Glomerular endothelial cell (primary cell): ENCODE measurements around the gene RNU7-1. TPM values are rescaled to one million over a fixed set of nuclear protein-coding genes. Genes with fewer than 3 reads are reported as not detected.

ENCODE experiments used
- DNase-seq: peaks from one replicate; pipeline ENCODE4 v3.0.0-alpha.2; 2011; ENCODE audit warnings: low read depth, low spot score; ENCODE audit errors: extremely low read depth
- total RNA-seq: library from RNA; depleted of rRNA; stranded (reverse); fragments of >200 nt; gene quantifications from 2 replicates; pipeline ENCODE4 v1.2.3, GENCODE V29; 2015

Gene RNU7-1
- total RNA-seq, 1 donor from 2014 or later = not detected

DNA sequence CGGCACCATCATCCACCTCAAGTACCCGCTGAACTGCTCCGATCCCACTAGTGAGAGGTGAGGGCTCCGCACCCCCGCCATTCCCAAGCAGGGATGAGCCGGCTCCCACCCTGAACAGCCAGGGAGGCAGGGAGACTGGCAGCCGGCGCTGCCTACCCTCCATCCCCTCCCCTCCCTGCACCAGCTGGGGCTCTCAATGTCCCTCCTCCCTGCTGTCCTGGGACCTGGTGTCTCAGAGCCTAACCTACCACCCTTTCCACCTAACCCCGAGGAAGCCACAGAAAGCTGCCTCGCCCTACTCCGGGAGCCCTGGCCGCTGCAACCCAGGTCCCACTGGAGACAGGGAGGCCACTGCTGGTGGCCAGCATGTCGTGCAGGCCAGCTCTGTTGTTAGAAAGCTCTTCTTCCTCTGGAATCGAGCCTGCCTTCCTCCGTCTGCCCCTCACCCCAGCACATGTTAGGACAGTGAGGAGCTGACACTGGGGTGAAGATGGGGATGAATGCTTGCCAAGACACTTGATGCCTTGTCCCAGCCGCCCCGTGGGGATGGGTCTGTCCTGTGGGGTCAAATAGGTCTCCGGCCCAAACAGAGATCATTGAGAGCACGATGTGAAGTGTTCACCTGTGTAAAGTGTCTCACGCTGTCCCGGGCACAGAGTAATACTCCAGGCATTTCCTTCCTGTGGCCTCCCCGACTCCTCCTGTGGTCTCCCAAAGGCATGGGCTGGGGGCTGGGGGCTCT lies 8.7 kb downstream of the RNU7-1 start:
- DNase-seq = no peak

DNA sequence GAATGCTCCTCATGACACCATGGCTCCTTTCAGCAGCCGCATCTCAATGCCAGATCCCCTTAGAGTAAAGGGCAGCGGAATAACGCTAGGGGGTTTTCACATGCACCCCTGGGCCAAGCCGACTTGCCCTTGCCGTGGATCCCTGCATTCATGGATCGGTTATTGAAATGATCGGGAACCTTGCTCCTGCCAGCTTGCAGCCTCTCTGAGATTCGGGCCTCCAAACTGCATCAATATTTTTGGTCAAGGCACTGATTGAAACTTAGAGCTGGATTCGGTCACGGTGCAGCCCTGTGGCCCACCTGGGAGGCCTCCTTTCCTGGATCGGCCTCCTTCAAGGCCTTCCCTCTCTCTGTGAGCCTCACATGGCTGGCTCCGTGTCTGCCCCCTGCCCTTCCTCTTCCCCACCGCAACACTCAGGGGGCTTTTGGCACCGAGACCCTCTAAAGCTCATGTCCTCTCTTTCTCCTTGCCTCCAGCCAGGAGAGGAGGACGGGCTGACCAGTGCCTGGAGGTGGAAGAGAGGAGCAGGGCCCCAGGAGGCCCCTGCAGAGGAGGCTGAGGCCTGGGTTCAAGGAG lies 9.3 kb downstream of the RNU7-1 start:
- no peak for DNase-seq

DNA sequence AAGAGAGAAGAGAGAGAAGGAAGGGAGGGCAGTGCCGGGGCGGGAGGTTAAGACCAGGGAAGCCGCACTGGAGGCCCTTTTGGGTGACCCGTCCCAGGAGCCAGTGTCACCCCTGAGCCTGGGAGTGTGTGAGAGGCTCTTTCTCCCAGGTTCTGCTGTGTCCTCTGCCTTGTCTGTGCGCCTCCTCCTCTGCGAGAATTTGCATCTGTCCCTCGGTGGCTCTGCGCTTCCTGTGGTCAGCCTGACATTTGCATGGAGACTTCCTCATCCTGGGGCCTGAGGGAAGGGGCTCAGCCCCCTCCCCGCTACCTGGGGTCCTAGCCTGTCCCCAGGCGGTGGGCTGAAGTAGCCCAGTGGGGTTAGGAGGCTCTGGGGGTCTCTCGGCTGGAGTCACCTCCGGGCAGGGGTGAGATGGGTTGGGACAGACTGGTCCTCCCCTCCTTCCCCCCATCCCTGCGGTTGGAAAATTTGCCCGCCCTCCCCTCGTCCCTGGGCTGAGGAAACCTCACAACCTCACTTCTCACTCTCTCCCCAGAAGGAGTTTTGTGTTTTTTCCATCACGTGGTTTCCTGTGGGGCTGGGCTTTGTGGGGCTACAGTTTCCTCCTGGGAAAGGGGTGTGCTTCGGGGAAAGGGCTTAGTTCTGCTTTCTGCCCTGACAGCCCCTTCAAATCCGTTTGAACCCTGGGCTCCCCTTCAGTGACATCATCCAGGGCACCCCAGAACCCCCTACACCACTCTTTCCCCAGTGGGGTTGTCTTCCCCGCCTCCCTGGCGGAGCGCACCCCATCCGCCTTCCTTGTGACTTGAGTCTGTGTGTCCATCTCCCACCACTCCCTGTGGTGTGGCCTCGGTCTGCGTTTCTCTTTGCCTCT lies 10.1 kb downstream of the RNU7-1 start:
- no peak for DNase-seq

DNA sequence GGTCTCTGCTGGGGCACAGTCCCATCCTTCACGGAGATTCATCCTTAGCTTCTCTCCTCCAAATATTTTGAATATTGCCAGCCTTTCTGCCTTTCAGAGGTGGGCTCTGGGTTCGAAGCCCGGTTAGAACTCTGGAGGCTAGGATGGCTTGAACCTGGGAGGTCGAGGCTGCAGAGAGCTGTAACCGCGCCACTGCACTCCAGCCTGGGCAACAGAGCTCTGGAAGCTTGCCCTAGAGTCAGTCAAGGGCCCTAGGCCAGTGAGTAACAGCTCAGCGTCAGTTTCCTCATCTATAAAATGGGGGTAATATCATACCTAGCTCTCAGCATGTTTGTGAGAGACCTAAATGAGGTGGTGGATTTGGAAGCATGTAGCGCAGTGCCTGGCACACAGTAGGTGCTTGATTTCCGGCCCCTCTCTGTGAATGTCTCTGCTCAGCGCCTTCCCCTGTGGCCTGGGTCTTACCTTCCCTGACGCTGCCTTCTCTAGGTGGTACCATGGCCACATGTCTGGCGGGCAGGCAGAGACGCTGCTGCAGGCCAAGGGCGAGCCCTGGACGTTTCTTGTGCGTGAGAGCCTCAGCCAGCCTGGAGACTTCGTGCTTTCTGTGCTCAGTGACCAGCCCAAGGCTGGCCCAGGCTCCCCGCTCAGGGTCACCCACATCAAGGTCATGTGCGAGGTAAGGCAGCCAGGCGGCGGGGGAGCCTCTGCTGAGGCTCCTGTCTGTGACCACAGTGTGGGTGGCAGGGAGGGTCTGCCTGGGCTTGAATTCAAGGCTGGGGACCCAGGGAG lies 10.9 kb downstream of the RNU7-1 start:
- no peak for DNase-seq

DNA sequence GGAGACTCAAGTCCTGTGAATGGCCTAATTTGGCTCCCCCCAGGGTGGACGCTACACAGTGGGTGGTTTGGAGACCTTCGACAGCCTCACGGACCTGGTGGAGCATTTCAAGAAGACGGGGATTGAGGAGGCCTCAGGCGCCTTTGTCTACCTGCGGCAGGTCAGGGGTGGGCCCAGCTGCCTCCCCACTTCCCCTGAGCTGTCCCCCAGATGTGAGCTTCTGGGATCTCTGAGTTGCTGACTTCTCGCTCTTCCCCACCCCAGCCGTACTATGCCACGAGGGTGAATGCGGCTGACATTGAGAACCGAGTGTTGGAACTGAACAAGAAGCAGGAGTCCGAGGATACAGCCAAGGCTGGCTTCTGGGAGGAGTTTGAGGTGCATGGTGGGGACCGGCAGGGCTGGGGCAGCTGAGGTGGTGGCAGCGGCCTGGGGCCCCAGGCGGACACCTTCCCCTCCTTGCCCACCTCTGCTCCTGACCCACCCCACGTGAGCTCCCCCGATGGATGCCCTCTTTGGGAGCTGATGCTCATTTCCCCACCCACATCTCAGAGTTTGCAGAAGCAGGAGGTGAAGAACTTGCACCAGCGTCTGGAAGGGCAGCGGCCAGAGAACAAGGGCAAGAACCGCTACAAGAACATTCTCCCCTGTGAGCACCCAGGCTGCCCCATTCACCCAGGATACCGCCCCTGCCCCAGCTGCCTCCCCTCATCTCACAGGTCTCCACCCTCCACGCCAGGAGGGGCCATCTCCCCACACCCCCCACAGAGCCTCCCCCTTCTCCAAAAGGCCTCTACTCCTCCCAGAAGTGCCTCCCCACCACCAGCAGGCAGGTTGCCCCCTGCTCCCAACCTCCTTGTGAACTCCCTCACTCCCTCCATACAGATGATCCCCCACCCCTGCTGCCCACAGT lies 11.7 kb downstream of the RNU7-1 start:
- DNase-seq = no peak

DNA sequence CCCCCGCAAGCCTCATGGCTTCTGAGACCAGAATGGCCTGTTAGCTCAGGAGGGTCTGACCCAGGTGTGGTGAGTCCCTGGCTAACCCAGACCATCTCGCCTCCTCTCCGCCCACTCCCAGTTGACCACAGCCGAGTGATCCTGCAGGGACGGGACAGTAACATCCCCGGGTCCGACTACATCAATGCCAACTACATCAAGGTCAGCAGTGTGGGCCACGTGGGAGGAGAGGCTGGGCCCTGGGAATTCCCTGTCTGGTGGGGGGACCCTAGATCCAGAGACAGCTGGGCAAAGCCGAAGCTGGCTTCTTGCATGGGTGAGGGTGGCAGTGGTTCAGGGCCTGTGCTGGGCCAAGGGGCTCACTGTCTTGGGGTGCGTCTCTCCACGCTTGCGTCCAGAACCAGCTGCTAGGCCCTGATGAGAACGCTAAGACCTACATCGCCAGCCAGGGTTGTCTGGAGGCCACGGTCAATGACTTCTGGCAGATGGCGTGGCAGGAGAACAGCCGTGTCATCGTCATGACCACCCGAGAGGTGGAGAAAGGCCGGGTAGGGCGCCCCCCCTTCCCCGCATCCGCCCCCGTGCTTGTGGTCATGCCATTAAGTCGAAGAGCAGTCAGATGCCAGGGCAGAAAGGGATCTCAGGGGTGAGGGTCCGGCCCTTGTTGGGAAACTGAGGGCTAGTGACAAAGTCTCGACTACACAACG lies 12.6 kb downstream of the RNU7-1 start:
- DNase-seq = no peak

DNA sequence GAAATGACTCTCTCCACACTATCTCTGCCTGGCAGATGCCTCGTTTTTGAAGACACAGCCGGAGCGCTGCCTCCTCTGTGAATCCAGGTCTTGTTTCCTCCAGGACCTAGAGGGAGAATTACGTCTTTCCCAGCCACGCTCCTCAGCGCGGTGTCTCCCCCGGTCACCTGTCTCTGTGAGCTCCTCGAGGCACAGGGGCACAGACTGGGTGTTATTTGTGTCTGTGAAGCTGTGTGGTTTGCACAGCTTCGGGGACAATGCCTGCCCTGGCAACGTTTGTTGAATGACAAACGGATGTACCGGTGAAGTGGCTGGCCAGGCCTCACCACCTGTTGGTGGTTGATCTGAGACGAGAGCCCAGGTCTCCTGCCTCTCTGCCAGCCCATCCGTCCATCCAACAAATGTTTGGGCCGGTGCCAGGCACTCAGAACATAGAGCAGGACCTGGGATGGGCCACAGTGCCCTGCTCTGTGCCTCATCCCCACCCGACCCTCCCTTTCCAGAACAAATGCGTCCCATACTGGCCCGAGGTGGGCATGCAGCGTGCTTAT lies 13.6 kb downstream of the RNU7-1 start:
- DNase-seq = no peak

DNA sequence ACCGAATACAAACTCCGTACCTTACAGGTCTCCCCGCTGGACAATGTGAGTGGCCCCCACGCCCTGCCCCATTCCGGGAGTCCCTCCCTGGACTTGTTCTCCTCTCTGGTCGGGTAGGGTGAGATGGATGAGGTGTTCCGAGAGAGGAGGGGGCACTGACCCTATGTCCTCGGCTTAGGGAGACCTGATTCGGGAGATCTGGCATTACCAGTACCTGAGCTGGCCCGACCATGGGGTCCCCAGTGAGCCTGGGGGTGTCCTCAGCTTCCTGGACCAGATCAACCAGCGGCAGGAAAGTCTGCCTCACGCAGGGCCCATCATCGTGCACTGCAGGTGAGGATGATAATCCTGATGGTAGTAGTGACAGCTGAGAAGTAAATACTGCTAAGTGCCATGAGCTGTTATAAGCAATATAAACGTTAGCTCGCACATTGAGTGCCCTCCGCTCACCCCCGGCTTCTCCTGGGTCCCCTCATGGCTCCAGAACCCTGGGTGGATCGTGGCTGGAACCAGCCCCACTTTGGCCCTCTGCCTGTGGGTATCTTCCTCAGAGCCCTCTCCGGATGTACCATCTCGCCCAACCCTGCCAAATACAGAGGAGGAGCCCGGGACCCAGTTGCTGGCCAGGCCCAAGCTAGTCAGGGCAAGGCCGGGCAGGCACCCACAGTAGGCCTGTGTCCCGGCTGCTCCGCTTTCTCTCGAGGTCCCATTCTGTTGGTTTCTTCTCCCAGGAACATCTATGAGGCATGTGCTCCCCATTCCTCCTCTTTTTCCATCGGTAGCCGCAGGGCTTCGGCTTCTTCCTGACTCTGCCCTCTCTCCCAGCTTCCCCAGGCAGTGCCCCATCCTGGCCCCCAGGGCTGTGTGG lies 14.4 kb downstream of the RNU7-1 start:
- no peak for DNase-seq

DNA sequence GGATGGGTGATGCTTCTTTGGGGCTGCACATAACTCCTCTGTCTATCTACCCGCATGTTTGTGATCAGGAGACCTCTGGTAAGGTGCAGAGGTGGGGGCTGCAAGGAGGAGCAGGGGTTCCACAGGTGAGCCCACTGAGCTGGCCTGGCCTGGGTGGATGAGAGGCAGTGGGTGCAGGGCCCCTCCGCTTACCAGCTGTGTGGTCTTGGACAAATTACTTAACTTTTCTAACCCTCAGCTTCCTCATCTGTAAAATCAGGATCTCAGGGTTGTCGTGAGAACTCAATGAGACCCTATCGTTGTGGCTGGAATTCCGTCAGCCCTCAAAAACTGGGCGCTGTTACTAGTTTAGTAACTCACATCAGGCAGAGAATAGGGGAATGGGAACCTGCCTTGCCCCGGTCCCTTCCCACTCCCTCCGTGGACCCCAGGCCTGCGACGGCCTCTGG lies 15.0 kb downstream of the RNU7-1 start:
- no peak for DNase-seq

DNA sequence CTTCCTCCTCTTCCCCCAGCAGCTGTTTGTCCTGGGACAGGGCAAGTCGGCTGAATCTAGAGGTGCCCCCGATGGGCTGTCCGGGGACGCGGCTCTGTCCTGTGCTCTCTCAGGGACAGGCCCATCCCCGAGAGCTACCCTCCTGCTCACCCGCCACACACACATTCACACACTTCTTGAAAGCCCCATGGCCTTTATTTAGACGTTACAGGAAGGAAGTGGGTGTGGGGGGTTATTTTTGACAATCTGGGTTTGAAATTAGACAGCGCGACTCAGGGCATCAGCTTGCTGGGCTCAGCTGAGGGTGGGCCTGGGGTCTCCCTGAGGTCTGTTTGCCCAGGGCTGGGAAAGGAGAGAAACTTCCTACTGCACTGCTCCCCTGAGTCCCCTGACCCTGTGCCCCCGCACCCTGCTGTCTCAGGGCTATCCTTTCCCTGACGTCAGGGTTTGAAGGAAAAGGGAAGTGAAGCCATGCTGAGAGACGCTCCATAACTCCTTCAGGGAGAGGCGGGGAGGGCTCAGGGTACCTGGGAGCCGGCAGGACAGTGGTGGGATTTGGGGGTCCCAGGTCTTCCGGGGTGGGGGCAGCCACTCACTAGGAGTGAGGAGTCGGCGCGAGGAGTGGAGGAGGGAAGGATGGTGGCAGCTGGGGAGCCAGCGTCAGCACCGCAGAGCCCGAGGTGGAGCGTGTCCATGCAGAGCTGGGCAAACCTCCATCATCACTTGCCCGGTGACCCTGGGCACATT lies 15.6 kb downstream of the RNU7-1 start:
- DNase-seq = no peak

DNA sequence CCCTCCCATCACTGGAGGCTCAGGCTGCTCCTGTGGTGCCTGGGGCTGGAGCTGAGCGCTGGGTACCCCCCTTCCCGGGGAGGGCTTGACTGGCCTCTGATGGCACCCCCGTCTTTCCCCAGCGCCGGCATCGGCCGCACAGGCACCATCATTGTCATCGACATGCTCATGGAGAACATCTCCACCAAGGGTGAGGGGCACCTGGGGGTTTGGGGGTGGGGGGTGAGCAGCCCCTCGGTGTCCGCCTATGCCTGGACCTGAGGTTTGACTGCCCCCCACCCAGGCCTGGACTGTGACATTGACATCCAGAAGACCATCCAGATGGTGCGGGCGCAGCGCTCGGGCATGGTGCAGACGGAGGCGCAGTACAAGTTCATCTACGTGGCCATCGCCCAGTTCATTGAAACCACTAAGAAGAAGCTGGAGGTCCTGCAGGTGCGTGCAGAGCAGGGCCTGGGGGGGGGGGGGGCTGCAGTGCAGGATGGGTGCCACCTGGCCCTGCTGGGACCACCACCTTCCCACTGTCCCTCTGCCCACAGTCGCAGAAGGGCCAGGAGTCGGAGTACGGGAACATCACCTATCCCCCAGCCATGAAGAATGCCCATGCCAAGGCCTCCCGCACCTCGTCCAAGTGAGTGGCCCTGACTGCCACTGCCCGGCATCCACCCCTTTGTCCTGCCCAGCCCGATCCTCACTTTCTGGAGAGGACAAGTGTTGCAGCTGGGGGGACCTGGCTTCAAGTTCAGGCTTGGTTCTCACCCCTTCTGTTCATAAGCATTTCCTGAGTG lies 16.4 kb downstream of the RNU7-1 start:
- no peak for DNase-seq

DNA sequence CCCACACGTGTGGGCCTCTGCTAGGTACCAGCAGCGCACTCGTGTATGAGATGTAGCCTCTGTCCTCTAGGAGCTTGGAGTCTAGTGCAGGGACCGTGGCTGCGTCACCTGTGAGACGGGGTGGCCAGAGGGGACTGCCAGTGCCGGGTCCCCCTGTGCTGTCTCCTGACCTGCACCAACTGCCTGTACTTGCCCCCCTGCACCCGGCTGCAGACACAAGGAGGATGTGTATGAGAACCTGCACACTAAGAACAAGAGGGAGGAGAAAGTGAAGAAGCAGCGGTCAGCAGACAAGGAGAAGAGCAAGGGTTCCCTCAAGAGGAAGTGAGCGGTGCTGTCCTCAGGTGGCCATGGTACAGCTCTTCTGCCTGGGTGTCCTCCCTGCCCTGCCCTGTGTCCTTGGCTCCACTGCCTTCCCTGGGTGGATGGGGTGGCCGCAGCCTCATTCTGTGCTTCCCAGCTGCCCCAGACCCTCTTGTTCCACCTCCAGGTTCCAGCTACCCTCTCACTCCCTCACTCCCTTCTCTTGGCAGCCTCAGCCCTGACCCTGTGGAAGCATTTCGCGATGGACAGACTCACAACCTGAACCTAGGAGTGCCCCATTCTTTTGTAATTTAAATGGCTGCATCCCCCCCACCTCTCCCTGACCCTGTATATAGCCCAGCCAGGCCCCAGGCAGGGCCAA lies 17.1 kb downstream of the RNU7-1 start:
- DNase-seq = no peak

DNA sequence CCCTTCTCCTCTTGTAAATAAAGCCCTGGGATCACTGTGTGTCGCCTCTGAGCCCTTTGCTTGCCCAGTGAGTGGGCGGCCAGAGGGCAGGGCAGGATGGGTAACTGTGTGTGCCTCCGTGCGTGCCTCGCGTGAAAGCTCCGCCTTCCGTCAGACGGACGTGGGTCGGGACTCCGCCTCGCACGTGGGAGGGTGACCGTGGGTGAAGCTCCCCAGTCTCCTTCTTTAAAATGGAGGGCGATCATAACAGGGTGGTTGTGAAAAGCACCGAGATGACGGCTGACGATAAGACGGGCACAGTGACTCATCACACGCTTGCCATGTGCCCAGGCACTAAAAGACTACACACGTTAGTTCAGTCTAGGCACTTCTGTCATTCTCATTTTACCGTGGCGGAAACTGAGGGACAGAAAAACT lies 17.7 kb downstream of the RNU7-1 start:
- DNase-seq = no peak

DNA sequence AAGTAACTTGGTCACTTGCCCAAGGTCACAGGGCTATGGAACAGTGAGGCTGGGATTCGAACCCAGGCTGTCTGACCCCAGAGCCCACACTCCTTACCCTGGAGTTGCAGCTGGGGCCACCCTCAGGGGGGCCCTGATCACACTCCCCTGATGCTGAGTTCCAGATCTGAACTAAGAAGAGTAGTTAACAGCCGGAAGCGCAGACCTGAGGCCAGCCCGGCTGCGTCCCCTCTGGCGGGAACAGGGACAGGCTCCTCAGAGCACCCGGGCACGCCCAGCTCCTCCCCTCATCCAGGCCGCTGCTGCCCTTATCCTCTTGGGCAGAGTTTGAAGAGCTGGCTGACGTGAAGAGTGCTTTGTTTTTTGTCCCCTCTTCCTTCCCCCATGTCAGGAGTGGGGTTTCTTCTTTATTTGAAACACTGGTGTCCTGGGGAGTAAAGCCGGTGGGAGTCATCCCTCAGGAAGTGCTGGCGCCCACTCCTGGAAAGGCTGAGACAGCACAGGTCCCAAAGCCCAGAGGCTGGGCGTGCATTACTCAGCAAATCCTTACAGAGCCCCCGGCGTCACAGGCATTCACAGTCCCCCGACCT lies 18.2 kb downstream of the RNU7-1 start:
- no peak for DNase-seq

DNA sequence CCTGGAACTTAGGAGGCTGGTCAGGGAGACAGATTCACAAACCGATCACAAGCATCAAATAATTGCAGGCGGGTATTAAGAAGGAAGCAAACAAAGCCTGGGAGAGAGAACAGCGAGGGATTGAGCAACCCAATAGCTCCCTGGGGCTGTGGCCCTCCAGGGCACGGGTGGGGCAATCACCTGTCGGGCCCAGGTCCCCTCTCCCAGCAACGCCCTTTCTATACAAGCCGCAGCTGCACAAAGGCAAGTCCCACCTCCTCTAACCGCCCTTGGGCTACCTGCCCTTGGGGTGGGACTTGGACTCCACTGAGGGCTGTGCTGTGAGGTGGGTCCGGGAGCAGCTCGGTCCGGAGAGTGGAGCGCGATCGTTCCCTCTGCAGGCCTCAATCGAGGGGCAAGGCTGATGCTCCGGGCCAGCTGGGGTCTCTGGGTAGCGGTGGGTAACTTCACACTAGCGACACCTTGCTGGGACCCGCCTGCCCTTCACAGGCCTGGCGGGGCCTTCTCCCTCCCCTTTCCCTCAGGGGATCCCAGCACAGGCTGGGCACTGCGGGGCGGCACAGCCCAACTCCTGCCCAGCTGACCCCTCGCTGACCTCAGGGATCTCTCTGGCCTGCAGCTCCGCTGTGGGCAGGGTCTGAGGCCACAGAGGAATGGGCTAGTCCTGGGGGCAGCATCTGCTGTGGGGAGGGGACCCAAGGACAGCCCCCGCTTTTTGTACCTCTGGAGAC lies 18.8 kb downstream of the RNU7-1 start:
- no peak for DNase-seq
